ENCODE measurements around the gene CCDC146. TPM values are rescaled to one million over a fixed set of nuclear protein-coding genes. Genes with fewer than 3 reads are reported as not detected.

The CCDC146 gene
- polyA plus RNA-seq, 1 donor, result 33.8 TPM

DNA sequence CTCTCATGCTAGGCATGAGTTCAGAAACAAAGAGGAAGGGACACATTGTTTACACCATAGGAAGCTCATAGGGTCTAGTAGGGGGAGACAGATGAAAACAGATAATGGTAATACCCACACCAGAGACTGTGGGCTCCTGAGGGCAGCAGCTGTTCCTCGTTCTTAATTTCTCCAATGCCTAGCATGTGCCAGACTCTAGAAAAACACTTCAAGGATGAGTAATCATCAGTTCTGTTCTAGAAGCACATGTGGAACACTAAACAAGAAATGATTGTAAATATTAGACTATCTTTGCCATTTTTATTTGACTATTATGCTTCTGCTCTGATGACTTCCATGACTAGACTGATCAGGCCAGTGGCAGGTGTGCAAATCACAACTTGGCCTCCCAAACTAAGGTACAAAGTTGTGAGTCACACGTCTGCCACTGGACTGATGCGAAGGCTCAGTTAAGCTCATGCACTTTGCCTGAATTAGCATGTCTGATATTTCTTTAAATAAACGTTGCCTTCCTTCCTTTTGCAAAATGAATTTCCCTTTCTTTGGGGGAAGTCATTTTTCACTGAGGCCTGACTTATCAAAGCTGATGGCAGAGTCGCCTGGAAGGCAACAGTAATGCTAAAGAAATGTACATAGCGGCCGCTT, 166.4 kb downstream of the CCDC146 start:
- no peak for DNase-seq

DNA sequence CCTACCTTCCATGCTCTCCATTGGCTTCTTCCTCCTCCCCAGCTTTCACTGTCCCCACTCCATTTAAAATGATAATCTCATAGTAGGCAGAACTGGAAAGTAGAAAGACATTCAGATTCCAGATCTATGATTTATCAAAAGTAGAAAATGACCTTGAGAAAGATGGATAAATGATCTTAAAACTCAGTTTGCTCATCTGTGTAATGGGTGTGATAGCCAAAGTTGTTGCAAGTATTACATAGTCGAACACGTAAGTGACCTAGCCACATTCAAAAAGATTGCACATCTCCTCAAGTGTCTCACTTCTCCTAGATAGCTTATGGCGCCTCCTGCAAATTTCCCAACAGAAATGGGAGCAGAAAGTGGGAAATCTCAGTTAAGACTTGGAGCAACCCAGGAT, 167.0 kb downstream of the CCDC146 start:
- DNase-seq, result no peak

DNA sequence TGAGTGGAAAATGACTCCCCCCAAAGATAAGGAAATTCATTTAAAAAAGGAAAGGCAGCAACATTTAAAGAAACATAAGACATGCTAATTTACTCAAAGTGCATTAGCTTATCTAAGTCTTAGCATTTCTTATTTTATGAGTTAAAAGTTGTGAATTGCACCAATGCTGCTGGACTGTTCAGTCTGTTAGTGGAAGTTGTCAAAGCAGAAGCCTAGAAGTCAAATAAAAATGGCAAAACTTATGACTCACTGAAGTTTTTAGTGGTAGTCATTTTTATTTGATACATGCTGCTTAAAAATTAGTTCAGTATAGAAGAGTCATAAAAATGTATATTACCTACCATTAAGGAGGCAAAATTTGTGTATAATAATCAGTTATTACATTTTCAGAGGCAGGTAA, 168.0 kb downstream of the CCDC146 start:
- DNase-seq, result no peak

DNA sequence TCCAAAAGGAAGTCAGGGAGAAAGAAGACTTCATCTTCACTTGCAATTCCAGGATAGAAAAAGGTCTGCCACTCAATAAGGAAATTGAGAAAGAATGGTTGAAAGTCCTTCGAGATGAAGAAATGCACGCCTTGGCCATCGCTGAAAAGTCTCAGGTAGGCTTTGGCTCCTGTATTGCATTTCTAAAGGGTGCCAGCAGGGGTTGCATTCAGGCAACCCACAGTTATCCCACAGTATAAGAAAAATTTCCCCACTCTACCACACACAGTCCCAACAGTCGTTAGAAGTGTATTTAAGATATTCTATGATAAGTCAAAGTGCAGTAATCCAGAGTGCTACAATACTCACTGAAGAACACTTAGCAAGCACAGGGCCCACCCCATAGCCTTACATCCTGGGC, 170.6 kb downstream of the CCDC146 start:
- no peak for DNase-seq

DNA sequence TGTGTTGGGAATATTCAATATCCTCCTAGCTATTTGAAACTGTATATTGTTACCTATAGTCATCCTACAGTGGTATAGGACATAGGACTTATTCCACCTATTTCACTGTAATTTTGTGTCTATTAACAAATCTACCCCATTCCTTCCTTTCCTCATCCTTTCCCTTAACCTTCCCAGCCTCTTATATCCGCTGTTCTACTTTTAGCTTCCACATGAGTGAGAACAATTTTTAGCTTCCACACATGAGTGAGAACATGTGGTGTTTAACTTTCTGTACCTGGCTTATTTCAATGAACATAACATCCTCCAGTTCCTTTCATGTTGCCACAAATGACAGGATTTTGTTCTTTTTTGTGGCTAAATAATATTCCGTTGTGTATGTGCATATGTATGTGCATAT, 173.1 kb downstream of the CCDC146 start:
- no peak for DNase-seq

DNA sequence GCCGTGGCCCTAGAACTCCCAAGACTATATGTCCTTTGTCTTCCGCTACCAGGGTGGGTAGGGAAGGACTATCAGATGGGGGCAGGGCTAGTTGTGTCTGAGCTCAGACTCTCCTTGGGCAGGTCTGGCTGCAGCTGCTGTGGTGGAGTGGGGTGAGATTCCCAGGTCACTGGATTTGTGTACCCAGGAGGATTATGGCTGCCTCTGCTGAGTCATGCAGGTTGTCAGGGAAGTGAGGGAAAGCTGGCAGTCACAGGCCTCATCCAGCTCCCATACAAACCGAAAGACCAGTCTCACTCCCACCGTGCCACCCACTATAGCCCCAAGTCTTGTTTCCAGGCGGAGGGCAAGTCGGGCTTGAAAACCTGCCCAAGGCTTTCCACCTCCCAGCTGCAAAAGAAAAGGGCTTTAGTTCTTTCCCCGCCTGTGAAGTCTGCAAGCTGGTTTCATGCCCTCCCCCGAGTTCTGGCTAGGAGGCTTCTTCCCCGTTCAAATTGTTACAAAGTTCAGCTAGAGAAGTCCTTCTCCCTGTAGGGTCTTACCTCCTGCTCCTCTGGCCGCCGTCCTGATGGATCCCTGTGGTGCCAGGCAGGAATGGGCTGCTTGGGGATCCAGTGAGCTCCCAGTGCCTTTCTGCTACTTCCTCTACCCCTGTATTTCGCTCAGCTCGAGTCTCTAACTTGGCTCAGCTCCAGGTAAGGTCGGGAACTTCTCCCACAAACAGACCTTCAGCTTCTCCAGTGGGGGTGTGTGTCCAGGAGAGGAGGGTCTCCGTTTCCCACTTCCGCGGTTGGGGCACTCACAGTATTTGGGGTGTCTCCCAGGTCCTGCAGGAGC, 184.0 kb downstream of the CCDC146 start:
- no peak for DNase-seq

DNA sequence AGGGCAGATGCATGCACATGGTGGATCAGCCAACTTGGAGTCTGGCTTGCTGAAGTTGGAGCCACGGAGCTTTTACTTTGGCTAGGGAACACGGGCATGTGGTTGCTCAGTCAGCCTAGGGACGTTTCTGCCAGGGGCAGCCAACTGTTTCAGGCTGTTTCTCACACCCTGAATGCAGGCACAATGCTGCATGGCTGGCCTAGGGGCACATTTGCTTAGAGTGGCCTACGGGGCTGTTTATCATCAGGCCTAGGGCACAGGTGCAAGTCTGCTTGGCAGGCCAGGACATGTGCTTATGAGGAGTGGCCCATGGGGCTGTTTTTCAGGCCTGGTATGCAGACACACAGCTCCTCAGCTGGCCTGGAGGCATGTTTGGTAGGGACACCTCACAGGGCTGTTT, 186.4 kb downstream of the CCDC146 start:
- no peak for DNase-seq

DNA sequence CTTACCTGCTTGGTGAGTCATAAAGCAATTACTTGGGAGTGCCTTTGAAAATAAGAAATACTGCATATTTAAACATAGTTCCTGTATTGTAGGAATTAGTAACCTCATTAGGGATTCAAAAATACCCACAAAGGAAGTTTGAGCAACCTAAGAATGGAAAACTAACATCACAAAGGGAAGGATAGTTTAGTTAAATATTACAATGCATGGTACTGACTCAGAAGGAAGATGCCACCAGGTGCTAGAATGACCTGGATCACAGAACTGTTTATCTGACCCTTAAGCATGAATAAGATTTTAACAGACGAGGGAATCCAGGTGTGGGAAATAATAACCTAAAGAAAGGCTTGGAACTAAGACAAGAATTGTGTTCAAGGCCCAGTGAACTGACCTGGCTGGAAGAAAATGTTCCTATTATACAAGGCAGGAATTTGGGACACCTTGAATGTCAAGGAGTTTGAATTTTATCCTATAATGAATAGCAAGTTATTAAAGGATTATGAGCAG, 187.4 kb downstream of the CCDC146 start:
- no peak for DNase-seq

DNA sequence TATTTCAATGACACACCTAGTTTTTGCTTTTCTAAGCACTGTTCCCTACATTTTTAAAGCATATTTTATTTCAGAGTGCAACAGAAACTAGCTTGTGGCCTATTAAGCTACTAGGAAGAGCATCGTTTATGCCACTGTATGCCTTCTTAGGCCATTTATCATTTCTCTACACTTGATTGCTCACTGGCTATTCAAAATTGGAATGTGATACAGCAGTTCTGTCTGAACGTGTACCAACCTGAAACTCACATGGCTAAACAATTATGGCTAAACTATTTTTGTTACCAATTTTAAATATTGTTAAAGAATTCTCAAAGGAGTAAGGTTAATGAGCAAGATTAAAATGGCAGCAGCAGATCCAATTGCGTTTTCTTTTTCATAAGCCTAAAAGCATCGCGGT, 188.6 kb downstream of the CCDC146 start:
- no peak for DNase-seq

DNA sequence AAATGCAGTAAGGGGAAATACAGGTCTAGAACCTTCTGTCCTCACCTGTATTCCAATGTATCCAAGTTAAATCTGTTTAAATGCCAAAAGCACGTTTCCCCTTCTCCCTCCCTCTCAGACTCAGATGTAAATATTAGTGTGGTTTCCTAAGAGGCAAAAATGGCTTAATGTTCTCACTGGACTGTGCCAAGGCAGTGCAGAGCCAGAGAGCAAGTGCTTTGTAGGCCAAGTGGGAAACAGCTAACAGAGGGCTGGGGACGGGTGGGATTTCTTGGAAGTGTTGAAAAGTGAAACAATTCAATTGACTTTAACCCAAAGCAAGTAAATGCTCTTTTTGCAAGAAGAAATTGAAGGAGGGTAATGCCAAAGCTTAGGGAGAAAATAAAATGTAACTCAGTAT, 190.7 kb downstream of the CCDC146 start:
- DNase-seq, result no peak

DNA sequence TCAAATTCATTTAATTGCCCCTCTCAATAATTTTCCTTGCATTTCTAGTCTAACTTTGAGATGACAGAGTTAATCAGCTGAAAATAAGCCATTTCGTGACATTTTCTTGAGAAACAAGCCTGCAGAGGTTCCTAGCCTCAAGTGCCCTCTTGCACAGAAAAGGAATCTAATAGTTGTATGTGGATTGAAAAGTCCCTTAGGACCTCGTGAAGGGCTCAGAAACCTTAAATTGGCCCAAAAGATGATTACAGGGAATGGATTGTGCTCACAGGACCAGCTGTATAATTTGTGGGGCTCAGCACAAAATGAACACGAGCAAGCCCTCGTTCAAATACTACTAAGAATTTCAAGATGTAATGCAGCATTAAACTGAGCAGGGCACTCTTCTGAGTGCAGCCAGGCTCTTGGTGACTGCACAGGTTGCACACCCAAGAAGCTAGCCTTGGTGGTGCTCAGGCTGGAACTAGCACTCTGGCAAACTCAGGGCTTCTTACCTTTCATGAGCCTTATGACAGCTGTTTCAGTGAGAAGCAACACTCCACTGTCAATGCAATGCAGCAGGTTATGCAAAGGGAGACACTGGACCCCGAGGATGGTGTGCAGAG, 191.6 kb downstream of the CCDC146 start:
- no peak for DNase-seq

DNA sequence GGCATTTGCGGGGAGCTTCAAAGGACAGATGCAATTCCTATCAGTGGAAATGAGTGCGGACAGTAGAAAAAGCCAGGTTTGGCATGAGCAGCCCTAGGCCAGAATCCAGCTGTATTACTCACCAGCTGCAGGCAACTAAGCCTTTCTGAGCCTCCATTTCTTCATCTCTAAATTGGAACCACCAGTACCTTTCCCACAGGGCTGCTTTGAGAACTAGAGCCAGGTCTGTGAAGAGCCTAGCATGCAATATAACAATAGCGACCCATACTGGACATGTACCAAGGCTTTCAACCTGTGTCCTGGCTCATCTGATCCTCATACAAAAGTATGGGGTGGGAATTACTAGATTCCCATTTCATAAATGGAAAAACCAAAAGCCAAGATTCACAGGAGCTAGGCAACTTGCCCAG, 192.8 kb downstream of the CCDC146 start:
- no peak for DNase-seq

DNA sequence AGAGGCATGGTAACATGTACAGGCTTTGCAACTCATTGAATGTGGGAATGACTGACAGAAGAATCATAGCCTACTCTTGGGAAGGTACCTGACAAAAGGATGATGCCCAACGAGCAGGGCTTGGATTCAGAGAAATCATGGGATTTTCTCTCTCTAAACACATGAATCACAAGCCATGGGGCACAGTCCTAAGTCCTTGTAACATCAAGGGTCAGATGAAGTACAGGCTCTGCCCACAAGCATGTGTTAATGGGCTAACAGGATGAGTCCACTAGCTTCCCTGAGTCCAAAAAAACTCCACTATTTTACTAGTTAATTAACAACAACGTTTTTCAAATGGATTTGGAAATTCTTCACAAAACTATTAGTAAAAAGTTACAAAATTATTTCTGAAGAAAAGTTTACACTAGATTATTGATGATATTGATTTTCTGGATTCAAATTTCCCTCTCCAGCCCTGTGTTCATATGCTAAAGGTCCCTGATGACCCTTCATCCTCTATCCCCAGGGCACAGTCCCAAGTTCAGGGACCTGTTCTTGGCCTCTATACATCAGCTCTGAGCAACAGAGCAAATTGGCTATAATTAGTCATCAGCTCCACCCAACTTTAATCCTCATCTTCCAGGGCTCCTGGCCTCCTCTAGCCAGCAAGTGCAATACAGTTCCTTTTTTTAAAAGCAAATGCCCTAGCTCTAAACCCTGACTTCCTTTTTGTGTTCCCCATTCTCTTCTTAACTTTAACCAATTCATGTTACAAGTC, 194.0 kb downstream of the CCDC146 start:
- DNase-seq, result no peak

DNA sequence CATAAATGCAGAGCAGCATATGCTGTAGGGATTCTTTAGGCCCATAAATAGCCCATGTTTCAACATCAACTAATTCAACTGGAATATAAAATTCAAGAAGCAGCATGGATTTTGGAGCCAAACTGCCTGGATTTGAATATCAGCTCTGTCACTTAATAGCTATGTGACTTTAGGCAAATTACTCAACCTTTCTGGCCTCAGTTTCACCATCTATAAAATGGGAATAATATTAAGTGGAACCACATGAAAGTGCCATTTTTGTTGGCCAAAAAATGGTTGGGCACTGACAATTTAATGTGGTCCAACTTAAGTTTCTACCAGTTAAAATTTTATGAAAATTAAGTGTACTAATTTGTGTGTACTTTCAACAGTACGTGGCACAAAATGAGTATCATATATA, 195.6 kb downstream of the CCDC146 start:
- no peak for DNase-seq

DNA sequence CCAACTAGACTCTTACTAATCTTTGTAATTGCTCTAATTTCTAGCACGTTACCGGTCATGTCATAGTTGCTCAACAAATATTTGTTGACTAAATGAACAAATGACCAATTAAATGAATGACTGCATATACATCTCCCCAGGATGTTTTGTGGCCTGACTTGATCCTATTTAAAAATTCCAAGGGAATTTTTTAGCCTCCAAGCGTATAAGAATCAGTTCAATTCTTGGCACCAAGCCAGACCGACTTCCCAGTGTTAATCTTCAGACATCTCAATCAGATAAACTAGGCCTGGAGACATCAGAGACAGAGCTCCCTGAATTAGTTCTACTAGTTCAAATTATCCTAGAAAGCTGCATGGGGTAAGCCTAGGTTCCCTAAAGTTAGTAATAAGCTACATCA, 197.7 kb downstream of the CCDC146 start:
- DNase-seq, result no peak

DNA sequence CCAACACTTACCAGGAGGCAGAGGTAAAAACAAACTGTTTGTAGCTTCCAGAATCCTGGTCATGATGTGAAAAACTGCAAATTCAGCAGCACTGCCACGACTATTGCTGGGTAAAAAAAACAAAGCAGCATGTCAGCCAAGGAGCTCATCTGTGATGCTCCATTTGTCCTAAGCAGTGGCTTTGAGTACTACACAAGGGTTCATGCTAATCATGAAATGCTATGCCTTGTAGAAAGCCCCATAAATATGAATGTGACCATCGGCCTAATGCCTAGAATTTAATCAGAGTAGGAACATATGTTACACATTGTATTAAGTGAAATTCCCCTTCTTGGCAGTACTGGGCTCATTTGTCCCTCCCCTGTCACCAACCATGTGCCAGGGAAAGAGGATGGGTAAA, 198.3 kb downstream of the CCDC146 start:
- DNase-seq, result no peak

DNA sequence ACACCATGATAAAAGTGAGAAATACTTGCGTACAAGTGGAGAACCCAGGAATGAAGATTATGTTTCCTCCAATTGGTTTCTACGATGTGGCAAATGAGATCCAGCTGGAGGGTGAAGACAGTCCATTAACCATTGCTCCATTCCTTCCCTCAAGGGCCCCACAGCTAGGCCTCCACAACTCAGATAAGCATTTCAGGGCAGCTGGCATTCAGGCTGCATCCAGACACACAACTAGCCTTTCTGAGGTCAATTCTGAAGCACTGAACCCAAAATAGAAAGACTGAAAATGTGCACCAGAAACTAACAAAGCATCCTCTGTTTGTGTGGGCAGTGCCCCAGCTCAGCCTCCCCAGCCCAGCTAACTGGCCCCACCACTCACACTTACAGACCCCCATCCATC, 198.9 kb downstream of the CCDC146 start:
- no peak for DNase-seq

DNA sequence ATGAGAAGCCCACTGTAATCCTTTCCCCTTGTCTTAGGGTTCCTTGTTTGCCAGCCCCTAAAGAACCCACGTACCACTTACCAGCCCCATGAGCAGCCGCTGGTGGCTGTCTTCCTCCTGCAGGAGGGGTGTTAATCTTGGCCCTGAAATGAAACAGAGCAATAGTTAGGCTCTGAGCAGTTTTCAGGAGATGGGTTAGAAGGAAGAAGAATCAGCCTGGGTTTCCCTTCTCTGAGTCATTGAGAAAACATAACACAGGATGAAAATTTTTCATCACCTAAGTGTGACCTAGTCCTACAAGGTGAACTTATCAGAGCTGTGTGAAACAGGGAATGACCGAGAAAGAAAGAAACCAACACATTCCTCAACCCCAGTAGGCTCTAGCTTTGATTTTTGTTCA, 203.7 kb downstream of the CCDC146 start:
- no peak for DNase-seq

DNA sequence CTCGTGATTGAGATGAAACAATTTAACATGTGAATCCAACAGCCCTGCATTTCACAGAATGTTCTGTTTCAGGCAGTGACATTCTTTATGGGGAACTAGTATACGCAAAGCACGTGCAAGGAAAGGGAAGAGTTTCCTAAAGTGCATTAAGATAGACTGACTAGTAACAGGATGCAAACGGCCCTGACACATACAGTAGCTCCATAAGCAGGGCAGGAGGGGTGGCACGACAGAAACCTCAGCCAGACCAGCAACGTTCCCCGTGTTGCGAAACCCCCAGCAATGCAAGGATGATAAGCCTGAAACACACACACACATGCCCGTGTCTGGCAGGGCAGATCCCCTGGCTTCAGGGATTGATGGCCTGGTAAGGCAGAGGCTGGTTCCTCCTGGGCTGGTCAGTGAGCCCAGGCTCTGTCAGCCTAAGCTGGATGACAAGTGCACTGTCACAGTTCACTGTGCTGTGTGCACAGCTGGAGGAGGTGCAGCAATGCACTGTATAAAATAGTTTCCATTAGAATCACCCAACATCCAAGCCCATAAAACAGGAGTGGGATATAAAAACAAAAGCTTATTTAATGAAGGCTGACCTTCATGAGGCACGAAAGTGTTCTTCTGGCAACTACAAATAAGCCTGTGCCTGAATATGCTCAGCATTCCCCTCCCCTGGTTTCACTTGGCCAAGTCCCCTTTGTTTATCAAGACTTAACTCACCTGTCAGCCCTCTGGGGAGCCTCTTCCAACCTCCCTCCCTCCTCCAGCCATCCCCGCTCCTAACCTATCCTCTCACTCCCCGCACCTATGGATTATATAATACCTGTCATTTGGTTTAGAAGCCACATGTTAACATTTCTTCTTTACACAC, 204.9 kb downstream of the CCDC146 start:
- no peak for DNase-seq

DNA sequence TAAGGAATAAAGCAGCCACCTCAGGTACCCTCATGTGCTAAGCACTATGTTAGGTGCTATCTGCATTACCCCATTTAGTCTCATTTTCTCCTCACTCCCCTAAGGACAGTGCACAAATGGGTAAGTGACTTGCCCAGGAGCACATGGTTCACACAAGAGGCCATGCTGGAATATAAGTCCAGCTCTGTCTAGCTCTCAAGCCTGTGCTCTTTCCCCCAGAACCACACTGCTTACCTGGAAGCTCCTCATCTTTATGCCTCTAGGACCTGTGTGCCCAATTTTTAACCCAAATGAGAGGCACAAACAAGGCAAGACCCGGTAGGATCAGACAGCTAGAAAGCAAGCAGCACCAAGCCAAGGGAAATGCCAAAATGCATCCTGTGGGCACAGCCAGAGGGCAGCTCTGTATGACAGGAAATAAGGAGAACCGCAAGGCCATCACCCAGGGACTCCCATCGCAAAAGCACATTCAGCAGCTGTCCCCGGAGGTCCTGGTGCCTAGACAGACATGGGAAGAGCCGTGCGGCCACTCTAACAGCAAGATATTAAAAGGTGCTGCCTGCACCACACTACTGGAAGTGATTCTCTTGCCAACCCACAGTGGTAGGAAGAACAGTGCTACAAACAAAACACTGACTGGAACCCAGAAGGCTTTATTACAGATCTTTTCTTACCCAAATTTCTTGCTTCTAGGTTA, 205.7 kb downstream of the CCDC146 start:
- DNase-seq, result no peak

DNA sequence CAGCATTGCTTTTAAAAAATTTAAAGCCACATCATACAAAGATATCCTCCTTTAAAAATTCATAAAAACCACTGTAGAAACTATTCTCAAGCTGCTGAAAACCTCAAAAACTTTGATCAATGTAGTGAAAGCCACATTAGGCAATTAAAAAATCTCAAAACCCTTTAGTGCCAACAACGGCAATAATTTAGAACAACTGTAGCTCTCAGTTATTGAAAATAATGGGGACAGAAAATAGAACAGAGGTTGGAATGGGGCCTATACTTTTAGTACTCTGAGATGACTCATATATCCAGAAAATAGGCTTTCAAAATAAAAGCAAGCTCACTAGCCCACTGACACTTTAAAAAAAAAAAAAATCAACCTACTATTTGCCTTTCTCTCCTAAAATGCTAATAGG, 206.3 kb downstream of the CCDC146 start:
- DNase-seq, result no peak

Data from left kidney (tissue), 2 donors.